HG03159 (cell line): ENCODE data around the gene THBS1.

Experiments used
- ATAC-seq: cut with Tn5 transposase; IDR thresholded peaks from one replicate; pipeline ENCODE4 v1.9.1; 2021; ENCODE audit warnings: mild to moderate bottlenecking, moderate library complexity; ENCODE audit not compliant: unreplicated experiment

Gene THBS1

GRCh38 chr15:39602143-39602542 lies 21.3 kb downstream of the THBS1 start:
- no peak for ATAC-seq

GRCh38 chr15:39605146-39605545 lies 24.3 kb downstream of the THBS1 start:
- no peak for ATAC-seq

- no peak for ATAC-seq
Observed at GRCh38 chr15:39608185-39609139, 27.6 kb downstream of the THBS1 start.

GRCh38 chr15:39609166-39609916 lies 28.5 kb downstream of the THBS1 start:
- no peak for ATAC-seq

- no peak for ATAC-seq
Observed at GRCh38 chr15:39610665-39611064, 29.8 kb downstream of the THBS1 start.

- no peak for ATAC-seq
Observed at GRCh38 chr15:39613271-39613670, 32.4 kb downstream of the THBS1 start.

GRCh38 chr15:39613861-39614260 lies 33.0 kb downstream of the THBS1 start:
- no peak for ATAC-seq

- ATAC-seq: no peak
Observed at GRCh38 chr15:39616731-39617455, 36.0 kb downstream of the THBS1 start.

DNA sequence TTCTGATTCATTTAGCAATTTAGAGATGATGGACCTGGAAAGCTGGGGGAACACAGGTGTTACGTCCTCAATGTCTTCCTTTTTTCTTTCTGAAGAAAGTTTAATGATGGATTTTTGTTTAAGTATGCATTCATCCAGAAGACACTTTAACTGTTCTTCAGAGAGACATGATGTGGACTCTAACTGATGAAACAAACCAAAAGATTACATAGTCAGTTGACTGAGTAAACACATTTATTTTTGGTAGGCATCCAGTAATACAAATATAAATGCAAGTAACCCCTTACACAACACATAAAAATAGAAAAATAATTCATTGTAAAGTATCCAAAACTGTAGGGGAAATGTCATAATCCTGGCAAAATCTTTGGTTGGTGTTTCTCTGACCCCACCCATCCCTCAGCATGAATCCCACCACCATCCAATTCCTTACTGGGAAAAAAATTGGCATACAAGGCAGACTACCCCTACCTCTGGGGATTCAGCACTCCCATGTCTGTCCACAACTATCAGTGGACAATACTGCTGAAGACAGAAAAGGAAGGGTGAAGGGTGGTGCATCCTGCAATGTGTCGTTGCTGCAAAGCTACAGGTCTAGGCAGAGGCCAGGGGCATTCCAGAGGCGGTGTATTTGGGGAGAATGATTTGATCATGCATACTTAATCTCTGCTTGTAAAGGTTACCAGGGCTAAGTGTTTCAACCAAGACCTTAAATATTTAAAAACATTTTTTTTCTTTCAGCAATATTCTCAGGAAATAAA lies 37.4 kb downstream of the THBS1 start:
- no peak for ATAC-seq

DNA sequence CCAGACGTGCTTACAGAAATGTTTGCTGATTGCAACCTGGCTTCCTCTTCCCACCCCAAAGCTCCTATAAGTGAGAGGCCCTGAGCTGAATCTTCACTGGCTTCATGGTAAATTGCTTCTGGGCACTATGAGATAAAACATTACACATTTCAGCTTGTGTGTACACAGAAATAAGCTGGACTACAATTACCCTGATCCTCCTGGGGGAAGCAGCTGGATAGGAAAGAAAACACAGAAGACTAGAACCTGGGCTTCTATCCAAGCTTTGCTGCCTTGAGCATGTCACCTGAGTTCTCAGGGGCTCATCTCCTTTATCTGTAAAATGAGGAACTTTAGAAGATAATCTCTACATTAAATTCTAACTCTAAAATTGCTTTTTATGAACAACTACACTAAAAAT lies 40.3 kb downstream of the THBS1 start:
- ATAC-seq: no peak

GRCh38 chr15:39621976-39622375 lies 41.1 kb downstream of the THBS1 start:
- ATAC-seq: no peak

DNA sequence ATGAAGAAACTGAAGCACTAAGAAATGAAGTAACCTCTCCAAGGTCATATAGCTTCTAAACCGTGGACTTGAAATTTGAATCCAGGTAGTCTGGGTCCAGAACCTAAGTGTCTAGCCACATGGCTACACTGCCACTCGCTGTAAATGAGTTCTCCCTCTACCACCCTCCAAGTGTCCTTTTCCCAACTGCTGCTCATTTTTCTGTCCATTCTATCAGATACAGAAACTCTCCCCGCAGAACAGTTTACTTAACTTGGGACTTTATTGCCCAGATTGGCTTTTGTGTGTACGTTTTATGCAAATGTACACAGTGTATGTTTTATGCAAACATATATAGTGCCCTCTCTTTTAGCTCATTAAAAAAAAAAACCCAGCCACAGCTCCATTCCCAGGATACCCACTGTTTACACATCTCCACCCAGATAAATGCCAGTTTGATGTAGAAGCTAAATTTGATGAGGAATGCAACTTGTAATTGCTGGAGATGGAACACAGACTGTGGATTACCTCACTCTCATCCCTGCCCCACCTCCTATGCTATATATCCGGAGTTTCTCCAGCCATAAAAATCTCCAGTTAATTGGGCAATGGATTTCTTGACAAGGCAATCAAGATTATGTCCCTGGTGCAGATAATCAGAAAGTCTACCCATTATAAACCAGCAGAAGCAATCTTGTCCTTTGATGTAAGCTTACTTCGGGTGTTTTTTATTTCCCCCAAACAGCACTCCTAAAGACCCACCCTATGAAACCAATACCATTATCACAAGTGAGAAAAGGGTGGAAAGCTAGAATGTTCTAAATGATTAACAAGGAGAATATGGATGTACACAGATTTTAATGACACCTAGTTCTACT lies 42.0 kb downstream of the THBS1 start:
- ATAC-seq: no peak

DNA sequence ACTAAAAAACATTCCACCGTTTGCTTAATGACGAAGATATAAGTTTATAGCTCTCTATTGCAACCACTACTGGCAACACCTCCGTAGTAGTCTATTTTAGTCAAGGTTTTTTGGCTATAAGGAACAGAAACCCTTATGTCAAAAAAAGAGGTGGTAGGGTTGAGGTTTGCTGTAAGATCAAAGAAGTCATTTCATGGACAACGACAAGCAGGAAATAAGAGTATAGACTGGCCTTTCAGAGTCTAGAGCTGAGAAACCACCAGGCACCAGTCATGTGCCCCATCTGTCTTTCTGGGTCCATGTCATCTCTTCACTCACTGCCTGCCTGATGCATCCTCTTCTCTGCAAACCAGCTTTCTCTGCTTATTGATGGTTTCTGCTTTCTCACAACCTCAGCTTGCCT lies 42.7 kb downstream of the THBS1 start:
- ATAC-seq: peak; percentile 96

GRCh38 chr15:39624806-39625205 lies 43.9 kb downstream of the THBS1 start:
- no peak for ATAC-seq

DNA sequence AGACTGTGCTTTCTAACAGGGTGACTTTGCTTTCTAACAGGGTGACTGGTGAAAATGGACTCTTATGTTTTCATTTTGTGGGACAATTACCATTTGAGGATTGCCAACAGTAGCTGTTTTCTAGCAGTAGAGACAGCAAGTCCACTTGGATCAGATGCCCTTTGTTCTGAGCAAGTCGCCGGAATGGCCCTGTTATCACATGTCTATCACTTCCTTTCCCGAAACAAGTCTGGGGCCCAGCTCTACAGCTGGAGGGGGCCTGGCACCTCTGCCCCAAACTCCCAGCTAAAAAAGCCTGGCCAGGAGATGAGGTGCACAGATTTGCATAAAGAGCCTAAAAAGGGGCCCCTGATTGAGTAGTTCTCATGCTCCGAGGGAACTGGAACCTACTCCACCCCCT lies 44.6 kb downstream of the THBS1 start:
- no peak for ATAC-seq

DNA sequence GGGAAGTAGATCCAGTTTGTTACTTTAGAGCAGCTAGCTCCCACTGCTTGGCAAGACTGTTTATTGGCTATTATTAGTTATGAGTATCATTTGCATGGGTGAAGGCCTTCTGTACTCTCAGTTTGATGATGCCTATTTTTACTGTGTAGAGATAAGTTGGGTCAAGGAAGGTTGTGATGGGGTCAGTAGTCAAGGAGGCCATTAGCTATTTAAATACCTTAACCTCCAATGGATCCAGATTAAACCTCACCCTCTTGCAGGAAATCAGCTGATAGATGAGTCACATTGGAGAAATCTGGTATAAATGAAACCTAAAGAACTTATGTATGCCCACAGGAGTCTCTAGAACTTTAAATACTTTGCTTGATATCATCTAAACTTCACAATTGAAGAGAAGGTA lies 45.0 kb downstream of the THBS1 start:
- ATAC-seq: no peak

- no peak for ATAC-seq
Observed at GRCh38 chr15:39627451-39628143, 46.7 kb downstream of the THBS1 start.

GRCh38 chr15:39628144-39628508 lies 47.2 kb downstream of the THBS1 start:
- ATAC-seq: no peak
